Sigmoid colon (tissue), 4 donors: ENCODE results near the gene TNNT1.

Experiments used
- CTCF ChIP-seq, 4 experiments: fragments of 450-650 bp in 3 of 4; fragments of 200-600 bp in 1 of 4; IDR thresholded peaks; one replicate each; pipeline ENCODE4 v1.5.1; 2016 to 2019; ENCODE audit warnings: antibody characterized with exemption in 4 of 4, mild to moderate bottlenecking in 3 of 4, moderate library complexity in 2 of 4
- EP300 ChIP-seq, 4 donors: sonication (generic); formaldehyde crosslinking; IDR thresholded peaks; one replicate each; pipeline ENCODE4 v1.6.1; 2017; ENCODE audit warnings: antibody characterized with exemption in 4 of 4
- POLR2A ChIP-seq, 2 donors: fragments of 450-650 bp; IDR thresholded peaks; one replicate each; pipeline ENCODE4 v1.6.1; 2016; ENCODE audit warnings: antibody characterized with exemption in 2 of 2, mild to moderate bottlenecking in 2 of 2, moderate library complexity in 2 of 2

- TF ChIP-seq POLR2A (IDR thresholded peaks at IDR 0.05) (no peak), CTCF (IDR thresholded peaks at IDR 0.05) (no peak), EP300 (IDR thresholded peaks at IDR 0.05) (no peak)
Measured at GRCh38 chr19:55152017-55152416, 3.0 kb upstream of the TNNT1 start.
